SK-N-SH treated with all-trans-retinoic acid at 6 μM for 48 hours (cell line): ENCODE data around the gene CD83.

Experiments
- ATAC-seq: fragments of 200-7000 bp; cut with Tn5 transposase; 3 replicates; pipeline ENCODE4 v1.9.1; 2020; ENCODE audit warnings: mild to moderate bottlenecking, moderate library complexity
- ARNTL ChIP-seq: fragments of 450-650 bp; formaldehyde crosslinking; IDR thresholded peaks from 2 replicates; pipeline ENCODE4 v1.5.0; 2020; ENCODE audit warnings: low read depth, mild to moderate bottlenecking, moderate library complexity, borderline replicate concordance
- BACH2 ChIP-seq: fragments of 250-450 bp; sonication (Bioruptor Pico); IDR thresholded peaks from 2 replicates; pipeline ENCODE4 v1.9.0; 2021; ENCODE audit warnings: mild to moderate bottlenecking, borderline replicate concordance
- CSDC2 ChIP-seq: fragments of 250-450 bp; sonication (Bioruptor Pico); IDR thresholded peaks from 2 replicates; pipeline ENCODE4 v1.5.0; 2020; ENCODE audit warnings: mild to moderate bottlenecking, moderate library complexity
- ESRRG ChIP-seq: fragments of 250-450 bp; sonication (Bioruptor Pico); IDR thresholded peaks from 2 replicates; pipeline ENCODE4 v1.6.1; 2021; ENCODE audit warnings: mild to moderate bottlenecking
- GLIS3 ChIP-seq: fragments of 250-450 bp; sonication (Bioruptor Pico); IDR thresholded peaks from 2 replicates; pipeline ENCODE4 v1.5.0; 2020; ENCODE audit warnings: mild to moderate bottlenecking, moderate library complexity
- ISL1 ChIP-seq: fragments of 250-450 bp; sonication (Bioruptor Pico); IDR thresholded peaks from 2 replicates; pipeline ENCODE4 v2.1.2; 2022; ENCODE audit warnings: mild to moderate bottlenecking, moderate library complexity
- OSR1 ChIP-seq: fragments of 250-450 bp; sonication (Bioruptor Pico); IDR thresholded peaks from 2 replicates; pipeline ENCODE4 v1.8.0; 2022; ENCODE audit warnings: moderate library complexity, mild to moderate bottlenecking, inconsistent platforms
- PPARA ChIP-seq: fragments of 250-450 bp; sonication (Bioruptor Pico); IDR thresholded peaks from 2 replicates; pipeline ENCODE4 v1.5.0; 2020; ENCODE audit warnings: mild to moderate bottlenecking, borderline replicate concordance
- RARB ChIP-seq: fragments of 250-450 bp; sonication (Bioruptor Pico); IDR thresholded peaks from 2 replicates; pipeline ENCODE4 v1.8.0; 2021; ENCODE audit warnings: mild to moderate bottlenecking, moderate library complexity
- SNAI2 ChIP-seq: fragments of 250-450 bp; sonication (Bioruptor Pico); IDR thresholded peaks from 2 replicates; pipeline ENCODE4 v1.5.0; 2020; ENCODE audit warnings: mild to moderate bottlenecking, moderate library complexity
- TCF4 ChIP-seq: fragments of 250-450 bp; sonication (Bioruptor Pico); IDR thresholded peaks from 2 replicates; pipeline ENCODE4 v1.8.0; 2021; ENCODE audit warnings: mild to moderate bottlenecking, moderate library complexity, borderline replicate concordance
- TOX ChIP-seq: fragments of 250-450 bp; sonication (Bioruptor Pico); IDR thresholded peaks from 2 replicates; pipeline ENCODE4 v1.8.0; 2021; ENCODE audit warnings: mild to moderate bottlenecking, moderate library complexity, borderline replicate concordance
- ZFP3 ChIP-seq: fragments of 250-450 bp; sonication (Bioruptor Pico); IDR thresholded peaks from 2 replicates; pipeline ENCODE4 v1.5.0; 2020; ENCODE audit warnings: mild to moderate bottlenecking, moderate library complexity
- ZFP30 ChIP-seq: fragments of 450-650 bp; formaldehyde crosslinking; IDR thresholded peaks from 2 replicates; pipeline ENCODE4 v1.5.0; 2022; ENCODE audit warnings: mild to moderate bottlenecking, moderate library complexity
- ZNF565 ChIP-seq: fragments of 450-650 bp; formaldehyde crosslinking; conservative IDR thresholded peaks from 2 replicates; pipeline ENCODE4 v1.5.0; 2020; ENCODE audit warnings: low read depth, mild to moderate bottlenecking, moderate library complexity
- ZNF70 ChIP-seq: fragments of 450-650 bp; formaldehyde crosslinking; IDR thresholded peaks from 2 replicates; pipeline ENCODE4 v1.5.0; 2020; ENCODE audit warnings: mild to moderate bottlenecking, moderate library complexity
- ZNF8 ChIP-seq: fragments of 450-650 bp; formaldehyde crosslinking; IDR thresholded peaks from 2 replicates; pipeline ENCODE4 v1.5.0; 2020; ENCODE audit warnings: mild to moderate bottlenecking, moderate library complexity
- TF ChIP-seq, protein P1 (sequence below): fragments of 250-450 bp; sonication (Bioruptor Pico); IDR thresholded peaks from 2 replicates; pipeline ENCODE4 v1.5.1; 2021; ENCODE audit warnings: mild to moderate bottlenecking, moderate library complexity
- TF ChIP-seq, protein P2 (sequence below): fragments of 250-450 bp; sonication (Bioruptor Pico); IDR thresholded peaks from 2 replicates; pipeline ENCODE4 v1.8.0; 2021; ENCODE audit warnings: low read depth, mild to moderate bottlenecking, moderate library complexity, borderline replicate concordance
- TF ChIP-seq, protein P3 (sequence below): fragments of 250-450 bp; sonication (Bioruptor Pico); IDR thresholded peaks from 2 replicates; pipeline ENCODE4 v1.8.0; 2020; ENCODE audit warnings: mild to moderate bottlenecking, moderate library complexity, borderline replicate concordance

Gene CD83

DNA sequence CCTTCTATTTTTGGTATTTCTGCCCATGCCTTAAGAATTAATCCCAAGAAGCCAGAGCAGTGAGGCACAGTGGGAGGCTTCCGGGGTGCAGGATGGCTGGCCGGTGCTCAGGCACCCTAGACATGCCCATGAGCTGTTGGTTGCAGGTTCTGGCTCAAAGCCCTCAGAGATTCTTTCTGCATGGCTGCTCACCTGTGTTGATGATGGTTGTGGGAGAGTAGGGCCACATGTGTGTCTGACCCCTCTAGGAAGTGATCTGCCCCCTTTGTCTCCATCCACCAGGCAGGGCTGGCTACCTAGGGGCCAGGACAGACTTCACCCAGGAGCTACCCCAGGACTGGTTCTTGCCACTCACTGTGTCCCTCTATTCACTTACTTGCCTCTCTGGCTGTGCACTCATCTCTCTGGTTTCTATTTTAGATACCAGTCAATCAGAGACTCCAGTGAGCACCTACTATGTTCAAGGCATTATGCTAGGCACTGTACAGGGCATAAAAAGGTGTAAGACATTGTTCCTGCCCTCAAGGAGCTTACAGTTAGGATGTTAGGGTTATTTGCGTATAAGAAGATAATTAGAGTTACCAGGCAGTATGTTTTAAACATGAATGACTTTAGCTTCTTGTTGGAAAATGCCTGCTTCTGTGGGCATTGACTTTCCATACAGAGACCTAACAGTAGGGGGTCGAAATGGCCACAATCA, 16.8 kb downstream of the CD83 start:
- ATAC-seq, result no peak

DNA sequence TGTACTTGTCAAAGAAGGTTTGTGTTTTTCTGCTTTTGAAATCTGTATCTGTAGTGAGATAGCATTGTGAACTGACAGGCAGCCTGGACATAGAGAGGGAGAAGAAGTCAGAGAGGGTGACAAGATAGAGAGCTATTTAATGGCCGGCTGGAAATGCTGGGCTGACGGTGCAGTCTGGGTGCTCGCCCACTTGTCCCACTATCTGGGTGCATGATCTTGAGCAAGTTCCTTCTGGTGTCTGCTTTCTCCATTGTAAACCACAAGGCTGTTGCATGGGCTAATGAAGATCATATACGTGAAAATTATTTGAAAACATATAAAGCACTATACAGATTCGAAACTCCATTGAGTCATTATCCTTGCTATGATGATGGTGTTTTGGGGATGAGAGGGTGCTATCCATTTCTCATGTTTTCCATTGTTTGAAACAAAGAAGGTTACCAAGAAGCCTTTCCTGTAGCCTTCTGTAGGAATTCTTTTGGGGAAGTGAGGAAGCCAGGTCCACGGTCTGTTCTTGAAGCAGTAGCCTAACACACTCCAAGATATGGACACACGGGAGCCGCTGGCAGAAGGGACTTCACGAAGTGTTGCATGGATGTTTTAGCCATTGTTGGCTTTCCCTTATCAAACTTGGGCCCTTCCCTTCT, 18.4 kb downstream of the CD83 start:
- TF ChIP-seq, protein P1, sequence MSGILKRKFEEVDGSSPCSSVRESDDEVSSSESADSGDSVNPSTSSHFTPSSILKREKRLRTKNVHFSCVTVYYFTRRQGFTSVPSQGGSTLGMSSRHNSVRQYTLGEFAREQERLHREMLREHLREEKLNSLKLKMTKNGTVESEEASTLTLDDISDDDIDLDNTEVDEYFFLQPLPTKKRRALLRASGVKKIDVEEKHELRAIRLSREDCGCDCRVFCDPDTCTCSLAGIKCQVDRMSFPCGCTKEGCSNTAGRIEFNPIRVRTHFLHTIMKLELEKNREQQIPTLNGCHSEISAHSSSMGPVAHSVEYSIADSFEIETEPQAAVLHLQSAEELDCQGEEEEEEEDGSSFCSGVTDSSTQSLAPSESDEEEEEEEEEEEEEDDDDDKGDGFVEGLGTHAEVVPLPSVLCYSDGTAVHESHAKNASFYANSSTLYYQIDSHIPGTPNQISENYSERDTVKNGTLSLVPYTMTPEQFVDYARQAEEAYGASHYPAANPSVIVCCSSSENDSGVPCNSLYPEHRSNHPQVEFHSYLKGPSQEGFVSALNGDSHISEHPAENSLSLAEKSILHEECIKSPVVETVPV, result no peak
- TF ChIP-seq TCF4 (CRISPR knock-in tag), result no peak
- TF ChIP-seq ZFP30 (CRISPR knock-in tag), result no peak
- TF ChIP-seq ZNF70, result no peak
- TF ChIP-seq, protein P2, sequence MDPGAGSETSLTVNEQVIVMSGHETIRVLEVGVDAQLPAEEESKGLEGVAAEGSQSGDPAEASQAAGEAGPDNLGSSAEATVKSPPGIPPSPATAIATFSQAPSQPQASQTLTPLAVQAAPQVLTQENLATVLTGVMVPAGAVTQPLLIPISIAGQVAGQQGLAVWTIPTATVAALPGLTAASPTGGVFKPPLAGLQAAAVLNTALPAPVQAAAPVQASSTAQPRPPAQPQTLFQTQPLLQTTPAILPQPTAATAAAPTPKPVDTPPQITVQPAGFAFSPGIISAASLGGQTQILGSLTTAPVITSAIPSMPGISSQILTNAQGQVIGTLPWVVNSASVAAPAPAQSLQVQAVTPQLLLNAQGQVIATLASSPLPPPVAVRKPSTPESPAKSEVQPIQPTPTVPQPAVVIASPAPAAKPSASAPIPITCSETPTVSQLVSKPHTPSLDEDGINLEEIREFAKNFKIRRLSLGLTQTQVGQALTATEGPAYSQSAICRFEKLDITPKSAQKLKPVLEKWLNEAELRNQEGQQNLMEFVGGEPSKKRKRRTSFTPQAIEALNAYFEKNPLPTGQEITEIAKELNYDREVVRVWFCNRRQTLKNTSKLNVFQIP (CRISPR knock-in tag), result no peak
- TF ChIP-seq CSDC2, result no peak
- no peak for TF ChIP-seq RARB (CRISPR knock-in tag)
- no peak for TF ChIP-seq TOX (CRISPR knock-in tag)
- TF ChIP-seq ZFP3, result no peak
- TF ChIP-seq, all 23 proteins: peak for 0
- no peak for ATAC-seq

More for the DNA sequence above, 16.8 kb downstream of the CD83 start:
- TF ChIP-seq, protein P1, result no peak

- TF ChIP-seq, protein P1, result no peak
- TF ChIP-seq SNAI2 (no peak), ARNTL (CRISPR knock-in tag) (no peak), RARB (CRISPR knock-in tag) (no peak), CSDC2 (no peak), BACH2 (CRISPR knock-in tag) (no peak), ZFP3 (no peak), TCF4 (CRISPR knock-in tag) (no peak), ZNF8 (no peak), ZNF70 (no peak), OSR1 (CRISPR knock-in tag) (no peak), TOX (CRISPR knock-in tag) (no peak), ESRRG (CRISPR knock-in tag) (no peak), ZNF565 (CRISPR knock-in tag) (no peak), ZFP30 (CRISPR knock-in tag) (no peak), ISL1 (no peak), PPARA (CRISPR knock-in tag) (no peak), GLIS3 (CRISPR knock-in tag) (no peak)
- TF ChIP-seq, protein P3, sequence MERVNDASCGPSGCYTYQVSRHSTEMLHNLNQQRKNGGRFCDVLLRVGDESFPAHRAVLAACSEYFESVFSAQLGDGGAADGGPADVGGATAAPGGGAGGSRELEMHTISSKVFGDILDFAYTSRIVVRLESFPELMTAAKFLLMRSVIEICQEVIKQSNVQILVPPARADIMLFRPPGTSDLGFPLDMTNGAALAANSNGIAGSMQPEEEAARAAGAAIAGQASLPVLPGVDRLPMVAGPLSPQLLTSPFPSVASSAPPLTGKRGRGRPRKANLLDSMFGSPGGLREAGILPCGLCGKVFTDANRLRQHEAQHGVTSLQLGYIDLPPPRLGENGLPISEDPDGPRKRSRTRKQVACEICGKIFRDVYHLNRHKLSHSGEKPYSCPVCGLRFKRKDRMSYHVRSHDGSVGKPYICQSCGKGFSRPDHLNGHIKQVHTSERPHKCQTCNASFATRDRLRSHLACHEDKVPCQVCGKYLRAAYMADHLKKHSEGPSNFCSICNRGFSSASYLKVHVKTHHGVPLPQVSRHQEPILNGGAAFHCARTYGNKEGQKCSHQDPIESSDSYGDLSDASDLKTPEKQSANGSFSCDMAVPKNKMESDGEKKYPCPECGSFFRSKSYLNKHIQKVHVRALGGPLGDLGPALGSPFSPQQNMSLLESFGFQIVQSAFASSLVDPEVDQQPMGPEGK (CRISPR knock-in tag), result no peak
- TF ChIP-seq, protein P2 (CRISPR knock-in tag), result no peak
- TF ChIP-seq, all 23 proteins: peak for 0
- ATAC-seq, result no peak
Observed at GRCh38 chr6:14138701-14139215, 21.2 kb downstream of the CD83 start.
